ENCODE measurements around the gene IFI30. TPM values are rescaled to one million over a fixed set of nuclear protein-coding genes. Genes with fewer than 3 reads are reported as not detected.
A peak's percentile ranks its signal among the peaks of the same experiment; 100 is the strongest.

The IFI30 gene
- total RNA-seq, 1 donor from 2014 or later: 0.76 TPM

DNA sequence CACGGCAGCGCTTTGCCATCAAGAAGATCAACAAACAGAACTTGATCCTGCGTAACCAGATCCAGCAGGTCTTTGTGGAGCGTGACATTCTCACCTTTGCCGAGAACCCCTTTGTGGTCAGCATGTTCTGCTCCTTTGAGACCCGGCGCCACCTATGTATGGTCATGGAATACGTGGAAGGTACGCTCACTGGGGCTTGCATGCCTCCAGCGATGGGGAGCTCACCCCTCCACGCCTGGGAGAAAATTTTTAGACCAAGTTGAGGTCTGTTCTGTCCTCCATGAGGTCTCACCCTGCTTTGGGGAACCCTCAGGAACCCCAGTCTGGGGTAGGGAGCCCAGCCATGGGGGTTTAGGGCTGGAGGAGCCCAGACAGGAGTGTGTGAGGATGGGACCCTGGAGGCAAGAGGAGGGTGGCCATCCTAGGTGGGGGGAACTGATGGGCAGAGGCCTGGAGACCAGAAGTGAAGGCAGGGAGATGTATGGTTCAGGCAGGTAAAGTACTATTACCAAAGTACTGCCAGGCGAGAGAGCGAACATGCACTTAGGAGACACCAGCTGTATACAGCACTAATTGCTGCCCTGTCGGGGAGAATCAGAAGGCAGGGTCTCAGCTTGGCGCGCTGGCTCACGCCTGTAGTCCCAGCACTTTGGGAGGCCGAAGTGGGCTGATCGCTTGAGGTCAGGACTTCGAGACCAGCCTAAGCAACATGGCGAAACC, 42.9 kb upstream of the IFI30 start:
- peaks cover 1% of the 10 kb centered on the region for H3K9me3 Mint-ChIP-seq (ENCODE audit: unreplicated experiment)
- no peak for DNase-seq
- TF ChIP-seq CTCF (IDR thresholded peaks at IDR 0.05; ENCODE audit: partially characterized antibody, unreplicated experiment): no peak
- no peak overlapping the region for H3K27ac Mint-ChIP-seq (ENCODE audit: unreplicated experiment)
- no peaks in the 10 kb centered on the region for H3K4me1 Mint-ChIP-seq (ENCODE audit: low read depth, unreplicated experiment)
- no peak overlapping the region for H3K4me3 Mint-ChIP-seq (ENCODE audit: unreplicated experiment)
- H3K27me3 Mint-ChIP-seq (ENCODE audit: unreplicated experiment): peaks cover 5% of the 10 kb centered on the region
- no peaks in the 10 kb centered on the region for H3K36me3 Mint-ChIP-seq (ENCODE audit: unreplicated experiment)

DNA sequence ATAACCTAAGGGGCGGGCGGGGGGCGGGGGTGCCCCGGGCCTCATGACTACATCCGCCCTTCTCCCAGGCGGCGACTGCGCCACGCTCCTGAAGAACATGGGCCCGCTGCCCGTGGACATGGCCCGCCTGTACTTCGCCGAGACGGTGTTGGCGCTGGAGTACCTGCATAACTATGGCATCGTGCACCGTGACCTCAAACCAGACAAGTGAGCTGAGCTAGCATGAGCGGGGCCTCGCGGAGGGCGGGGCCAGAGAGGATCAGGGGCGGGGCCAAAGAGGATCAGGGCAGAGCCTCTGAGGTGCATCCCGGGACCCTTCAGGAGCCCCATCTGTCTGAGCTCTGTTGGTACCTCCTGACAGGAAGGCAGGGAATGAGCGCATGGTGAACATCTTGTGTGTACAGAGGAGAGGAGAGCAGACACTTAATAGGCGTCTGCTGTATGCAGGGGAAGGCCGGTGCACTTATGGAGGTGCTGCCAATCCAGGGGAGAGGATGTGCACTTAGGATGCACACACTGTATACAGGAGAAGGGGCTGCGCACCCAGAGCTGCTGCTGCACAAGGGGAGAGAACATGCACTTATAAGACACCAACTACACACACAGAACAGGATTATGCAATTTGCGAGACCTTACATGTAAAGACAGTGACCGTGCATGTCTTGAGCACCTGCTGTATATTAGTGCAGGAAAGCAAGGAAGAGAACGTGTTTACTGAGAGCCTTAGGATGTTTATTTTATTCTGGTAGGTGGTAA, 41.6 kb upstream of the IFI30 start:
- H3K36me3 Mint-ChIP-seq (ENCODE audit: unreplicated experiment): no peaks in the 10 kb centered on the region
- no peak overlapping the region for H3K4me3 Mint-ChIP-seq (ENCODE audit: unreplicated experiment)
- H3K4me1 Mint-ChIP-seq (ENCODE audit: low read depth, unreplicated experiment): no peaks in the 10 kb centered on the region
- no peak overlapping the region for H3K27ac Mint-ChIP-seq (ENCODE audit: unreplicated experiment)
- DNase-seq: peak; percentile 65
- peaks cover 5% of the 10 kb centered on the region for H3K27me3 Mint-ChIP-seq (ENCODE audit: unreplicated experiment)
- no peak for TF ChIP-seq CTCF (IDR thresholded peaks at IDR 0.05; ENCODE audit: partially characterized antibody, unreplicated experiment)
- peaks cover 1% of the 10 kb centered on the region for H3K9me3 Mint-ChIP-seq (ENCODE audit: unreplicated experiment)

GRCh38 chr19:18135712-18136584, 37.7 kb upstream of the IFI30 start:
- Mint-ChIP-seq H3K27ac (ENCODE audit: unreplicated experiment) (no peak overlapping the region), H3K9me3 (ENCODE audit: unreplicated experiment) (peaks cover 1% of the 10 kb centered on the region), H3K4me1 (ENCODE audit: low read depth, unreplicated experiment) (no peaks in the 10 kb centered on the region), H3K27me3 (ENCODE audit: unreplicated experiment) (peaks cover 7% of the 10 kb centered on the region), H3K36me3 (ENCODE audit: unreplicated experiment) (no peaks in the 10 kb centered on the region), H3K4me3 (ENCODE audit: unreplicated experiment) (no peak overlapping the region)
- no peak for TF ChIP-seq CTCF (IDR thresholded peaks at IDR 0.05; ENCODE audit: partially characterized antibody, unreplicated experiment)
- DNase-seq: no peak

- H3K4me1 Mint-ChIP-seq (ENCODE audit: low read depth, unreplicated experiment): no peaks in the 10 kb centered on the region
- no peak overlapping the region for H3K27ac Mint-ChIP-seq (ENCODE audit: unreplicated experiment)
- H3K9me3 Mint-ChIP-seq (ENCODE audit: unreplicated experiment): peaks cover 1% of the 10 kb centered on the region
- TF ChIP-seq CTCF (IDR thresholded peaks at IDR 0.05; ENCODE audit: partially characterized antibody, unreplicated experiment): no peak
- peaks cover 7% of the 10 kb centered on the region for H3K27me3 Mint-ChIP-seq (ENCODE audit: unreplicated experiment)
- H3K4me3 Mint-ChIP-seq (ENCODE audit: unreplicated experiment): no peak overlapping the region
- H3K36me3 Mint-ChIP-seq (ENCODE audit: unreplicated experiment): no peaks in the 10 kb centered on the region
- no peak for DNase-seq
Observed at GRCh38 chr19:18137242-18137641, 36.4 kb upstream of the IFI30 start.

Data from glutamatergic neuron (in vitro differentiated cells).